Activated CD4-positive, alpha-beta T cell treated with anti-CD3 and anti-CD28 coated beads for 4 hours (primary cell): ENCODE data around the gene PSMD13.

Experiments
- DNase-seq, 2 donors: peaks; one replicate each; pipeline ENCODE4 v3.0.0-alpha.2; 2020

The PSMD13 gene

GRCh38 chr11:278001-278951 lies 41.5 kb downstream of the PSMD13 start, which contains the start of gene NLRP6:
Gene NLRP6, plus strand, starts transcription at chr11:278407. Its CDS starts 163 bp downstream, at chr11:278570.
- no peak for DNase-seq

GRCh38 chr11:279040-279965 lies 42.5 kb downstream of the PSMD13 start:
- DNase-seq, result no peak

- DNase-seq, result peak; percentile 50 to 52
These were observed 43.4 kb downstream of the PSMD13 start for GRCh38 chr11:279966-280705.

- no peak for DNase-seq
These were observed 44.1 kb downstream of the PSMD13 start for GRCh38 chr11:280706-281485.

- DNase-seq, result no peak
These were observed 44.8 kb downstream of the PSMD13 start for GRCh38 chr11:281486-282161.

GRCh38 chr11:282171-282570 lies 45.4 kb downstream of the PSMD13 start:
- no peak for DNase-seq

GRCh38 chr11:282630-283360 lies 46.0 kb downstream of the PSMD13 start:
- DNase-seq, result no peak

GRCh38 chr11:283405-284104 lies 46.8 kb downstream of the PSMD13 start:
- no peak for DNase-seq

GRCh38 chr11:284105-285020 lies 47.6 kb downstream of the PSMD13 start:
- DNase-seq, result no peak

- no peak for DNase-seq
These were observed 48.5 kb downstream of the PSMD13 start for GRCh38 chr11:285021-285893.

GRCh38 chr11:285894-286220 lies 49.1 kb downstream of the PSMD13 start:
- DNase-seq, result no peak

GRCh38 chr11:286977-287820 lies 50.4 kb downstream of the PSMD13 start:
- DNase-seq, result peak; percentile 55 to 68

GRCh38 chr11:287821-288477 lies 51.2 kb downstream of the PSMD13 start:
- DNase-seq, result peak; percentile 54 to 69

- DNase-seq, result peak; percentile 51 to 63
These were observed 52.0 kb downstream of the PSMD13 start, which contains the start of gene PGGHG for GRCh38 chr11:288478-289397. Gene PGGHG, plus strand, starts transcription at chr11:289126. Its CDS starts 691 bp downstream, at chr11:289817.

GRCh38 chr11:289398-289711 lies 52.6 kb downstream of the PSMD13 start:
- DNase-seq, result peak; percentile 46 to 58
